Stimulated activated CD8-positive, alpha-beta memory T cell treated with anti-CD3 and anti-CD28 coated beads, Interleukin-4, amount 100 ng/mL, for 4 hours (primary cell): ENCODE results near the gene CGREF1.

Source experiments
- DNase-seq, 2 donors: peaks; one replicate each; pipeline ENCODE4 v3.0.0-alpha.2; 2020; ENCODE audit warnings: low read depth in 2 of 2, low spot score in 1 of 2

The CGREF1 gene

DNA sequence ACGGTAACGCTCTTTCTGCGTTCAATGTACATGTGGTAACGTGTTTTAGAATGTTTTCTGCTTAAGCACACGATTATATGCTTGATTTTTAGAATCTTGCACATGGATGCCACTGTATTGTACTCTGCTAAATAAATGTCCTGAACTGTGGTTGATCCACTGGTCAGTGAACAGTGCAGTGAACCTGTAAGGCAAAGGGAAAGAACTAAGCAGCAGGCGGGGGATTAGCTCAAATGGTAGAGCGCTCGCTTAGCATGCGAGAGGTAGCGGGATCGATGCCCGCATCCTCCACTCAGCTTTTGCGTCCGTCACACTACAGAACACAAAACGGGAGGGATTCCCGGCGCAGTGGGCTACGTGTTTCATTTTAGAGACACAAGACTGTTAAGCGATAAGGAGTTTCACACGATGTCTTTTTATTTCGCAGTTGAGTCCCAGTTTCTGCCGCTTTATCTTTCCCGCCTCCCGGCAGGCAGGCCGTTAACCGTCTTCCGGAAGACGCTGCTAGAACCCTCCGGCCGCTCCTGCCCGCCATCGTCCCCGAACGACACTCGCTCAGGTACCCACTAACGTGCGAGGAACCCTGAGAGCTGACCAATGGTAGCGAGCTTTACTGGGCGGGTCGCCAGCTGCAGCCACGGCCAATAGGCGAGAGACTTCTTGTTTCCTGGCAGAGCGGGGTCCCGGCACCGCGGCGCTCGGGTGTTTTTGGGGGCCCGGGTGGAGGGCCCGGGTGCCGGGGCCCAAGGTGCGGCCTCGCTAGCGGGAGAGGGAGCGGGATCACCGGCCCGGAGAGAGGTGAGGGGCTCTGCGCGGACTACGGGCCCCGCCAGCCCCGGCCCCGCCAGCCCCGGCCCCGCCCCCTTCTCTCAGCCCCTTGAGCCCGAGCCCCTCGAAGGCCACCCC, 67.7 kb downstream of the CGREF1 start, which contains the start of gene AGBL5:
Gene AGBL5 (plus strand): TSS at position 673 of the 906 bp plus-strand sequence. CDS start 1,291 bp downstream, outside the sequence.
- peak; percentile 91 to 92 for DNase-seq
